H1 (cell line): ENCODE results near the gene CCDC91. TPM values are rescaled to one million over a fixed set of nuclear protein-coding genes. Genes with fewer than 3 reads are reported as not detected.

Experiments
- MAX ChIP-seq: IDR thresholded peaks from 2 replicates; pipeline ENCODE4 v1.6.1; 2012; ENCODE audit warnings: inconsistent platforms
- POU5F1 ChIP-seq: IDR thresholded peaks from 2 replicates; pipeline ENCODE4 v1.6.1; 2011; ENCODE audit warnings: low read depth, mild to moderate bottlenecking, low read length, moderate library complexity
- SAP30 ChIP-seq: fragments of 300-600 bp; sonication (generic); IDR thresholded peaks from 2 replicates; pipeline ENCODE4 v1.7.1; 2012; ENCODE audit warnings: low read length, moderate library complexity, mild to moderate bottlenecking, inconsistent platforms; ENCODE audit not compliant: insufficient read depth, insufficient replicate concordance
- SUZ12 ChIP-seq: fragments of 200-600 bp; sonication (generic); IDR thresholded peaks from 2 replicates; pipeline ENCODE4 v1.6.1; 2012; ENCODE audit warnings: mild to moderate bottlenecking, inconsistent platforms, low read length, moderate library complexity, mixed read lengths
- polyA plus RNA-seq, 7 experiments: library from polyadenylated mRNA; depleted of rRNA in 3 of 7; stranded (reverse) in 5 of 7; unstranded in 2 of 7; fragments of >200 nt in 5 of 7; fragments of 200-250 nt in 2 of 7; gene quantifications; 1 replicate in 5 of 7; 2 replicates in 1 of 7; 4 replicates in 1 of 7; pipeline versions ENCODE4 v1.2.1 to v1.2.3, GENCODE V29; 2011 to 2013; ENCODE audit warnings: missing spikeins in 2 of 7, mixed read lengths in 2 of 7
- total RNA-seq: library from RNA; stranded (reverse); fragmentation: NEBNext Ultra II Directional; extraction: Animal tissue kit (Norgen Biotek cat#: 25700); gene quantifications from 2 replicates; pipeline ENCODE4 v1.2.1, GENCODE V29; 2021

The CCDC91 gene
- total and polyA plus RNA-seq, 2 of the 8 experiments (the other 6 are each of a cell fraction or from before 2014, with no cell fraction given), result 8.6 to 23.1 TPM

GRCh38 chr12:28186500-28186899, 3.8 kb upstream of the CCDC91 start (continued):
- TF ChIP-seq SAP30, result no peak
- no peak for TF ChIP-seq SUZ12
- TF ChIP-seq POU5F1, result no peak
- no peak for TF ChIP-seq MAX
